T-helper 22 cell (primary cell): ENCODE data around the gene RCAN1.
"Not testable (repeated sequence)": the region's sequence is repeated elsewhere in the genome, so short reads cannot be mapped to it uniquely, and the experiment has no call there.

Experiments
- DNase-seq: peaks from one replicate; pipeline ENCODE4 v3.0.0-alpha.2; 2020; ENCODE audit warnings: low read depth

RCAN1 gene

GRCh38 chr21:34568801-34569200 is 46.1 kb downstream of the RCAN1 start:
- not testable (repeated sequence) for DNase-seq

DNA sequence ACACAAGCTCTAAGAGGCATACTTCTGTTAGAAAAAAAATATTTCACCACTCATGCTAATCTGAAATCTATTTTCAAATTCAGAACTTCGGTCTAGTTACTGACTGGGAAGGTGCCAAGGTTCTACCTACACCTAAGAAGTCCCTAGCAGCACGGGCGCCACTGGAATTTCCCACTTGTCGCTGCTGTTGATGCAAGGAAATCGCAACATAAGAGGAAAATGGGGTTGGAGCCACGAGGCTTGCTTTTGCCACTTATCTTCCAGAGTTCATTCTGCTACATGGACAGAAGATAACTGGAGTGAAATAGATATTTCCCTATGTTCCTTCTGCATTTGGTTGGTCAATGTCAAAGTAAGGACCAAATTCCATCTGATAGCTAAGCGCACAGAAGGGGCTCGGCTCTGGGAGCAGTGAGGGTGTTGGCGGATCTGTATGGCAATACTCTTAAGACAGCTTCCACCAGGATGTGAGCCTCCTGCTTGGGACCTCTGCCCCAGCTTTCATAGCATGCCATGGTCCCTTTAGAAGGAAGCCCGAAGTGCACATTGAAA is 47.2 kb downstream of the RCAN1 start:
- no peak for DNase-seq

- no peak for DNase-seq
These were observed 49.7 kb downstream of the RCAN1 start for GRCh38 chr21:34565238-34565637.

DNA sequence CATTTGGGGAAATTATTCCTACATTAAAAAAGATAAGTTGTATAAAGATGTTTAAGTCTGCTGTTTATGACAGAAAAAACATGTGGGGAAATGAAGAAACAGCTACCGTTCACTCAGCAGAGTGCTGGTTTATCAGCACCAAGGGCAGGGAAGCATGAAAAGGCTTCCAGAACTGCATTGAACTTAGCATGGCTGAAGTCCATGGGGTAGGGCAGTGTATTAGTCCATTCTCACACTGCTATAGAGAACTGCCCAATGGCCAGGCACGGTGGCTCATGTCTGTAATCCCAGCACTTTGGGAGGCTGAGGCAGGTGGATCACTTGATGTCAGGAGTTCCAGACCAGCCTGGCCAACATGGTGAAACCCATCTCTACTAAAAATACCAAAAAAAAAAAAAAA is 51.5 kb downstream of the RCAN1 start:
- DNase-seq = not testable (repeated sequence)

DNA sequence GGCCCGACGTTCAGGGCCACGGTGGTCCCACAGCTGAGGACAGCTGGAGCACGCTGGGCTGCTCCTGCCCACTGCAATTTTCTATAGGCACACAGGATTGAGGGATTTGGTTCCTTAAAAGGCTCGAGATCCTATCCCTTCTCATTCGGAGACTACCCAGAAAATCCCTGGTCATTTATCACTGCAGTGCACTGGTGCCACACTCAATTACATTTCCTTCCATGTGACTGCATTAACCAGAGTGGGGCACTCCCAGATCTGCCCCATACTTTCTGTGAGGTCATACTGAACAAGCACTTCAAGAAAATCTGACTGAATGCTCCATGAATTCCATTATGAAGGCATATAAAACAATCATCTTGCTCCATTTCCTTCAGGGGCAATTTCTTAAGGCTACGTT is 53.1 kb downstream of the RCAN1 start:
- no peak for DNase-seq

DNA sequence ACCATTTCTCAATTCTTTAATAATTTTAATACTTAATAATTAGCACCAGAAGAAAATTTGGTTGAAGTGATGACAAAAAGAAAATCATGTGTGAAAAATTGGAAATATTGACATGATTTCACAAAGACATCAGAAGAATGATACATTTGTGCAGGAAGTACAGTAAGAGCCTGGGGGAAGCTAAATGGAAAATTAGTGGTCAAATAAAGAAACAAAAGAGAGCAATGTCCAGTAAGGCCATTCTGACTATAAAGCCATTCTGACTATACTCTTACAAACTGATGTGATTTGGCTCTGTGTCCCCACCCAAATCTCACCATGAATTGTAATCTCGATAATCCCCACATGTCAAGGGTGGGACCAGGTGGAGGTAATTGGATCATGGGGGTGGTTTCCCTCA is 54.3 kb downstream of the RCAN1 start:
- no peak for DNase-seq

DNA sequence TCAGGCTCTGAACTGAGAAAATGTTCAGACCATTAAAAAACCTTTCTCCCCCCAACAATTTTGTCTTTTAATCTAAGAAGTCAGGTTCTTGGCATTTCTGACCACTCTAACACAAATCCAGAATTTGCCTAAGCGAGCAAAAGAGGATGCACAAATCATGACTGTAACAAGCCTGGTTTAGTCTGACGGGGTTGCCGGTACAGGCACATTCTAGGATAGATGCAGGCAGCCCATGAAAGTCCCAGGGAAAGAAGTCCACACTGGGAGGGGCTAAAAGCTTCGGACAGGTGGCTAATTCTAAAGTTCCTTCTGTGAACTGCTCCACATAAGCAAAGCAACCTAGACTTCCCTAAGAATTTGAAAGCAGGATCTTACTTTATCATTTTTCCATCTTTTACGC is 54.9 kb downstream of the RCAN1 start:
- no peak for DNase-seq

GRCh38 chr21:34559089-34559631 is 55.8 kb downstream of the RCAN1 start:
- DNase-seq = no peak

DNA sequence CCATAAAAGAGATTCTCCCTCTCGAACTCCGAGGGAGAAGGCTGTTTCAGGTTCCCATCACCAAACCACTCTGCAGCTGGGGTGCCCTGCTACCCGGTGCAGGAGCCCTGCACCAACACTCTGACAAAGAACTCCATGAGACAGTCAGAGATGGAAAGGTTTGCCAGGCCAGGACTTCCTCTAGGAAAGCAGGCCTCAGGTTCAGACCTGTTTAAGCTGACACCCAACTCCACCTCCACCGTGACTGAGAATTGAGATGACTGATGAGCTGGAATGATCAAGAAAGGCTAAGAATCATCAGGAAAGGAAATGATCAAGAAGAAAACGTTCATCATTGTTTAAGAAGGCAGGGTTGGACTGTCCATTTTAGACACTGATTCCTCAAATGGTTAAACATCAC is 56.7 kb downstream of the RCAN1 start:
- DNase-seq = no peak

GRCh38 chr21:34557261-34557660 is 57.7 kb downstream of the RCAN1 start:
- DNase-seq = no peak

DNA sequence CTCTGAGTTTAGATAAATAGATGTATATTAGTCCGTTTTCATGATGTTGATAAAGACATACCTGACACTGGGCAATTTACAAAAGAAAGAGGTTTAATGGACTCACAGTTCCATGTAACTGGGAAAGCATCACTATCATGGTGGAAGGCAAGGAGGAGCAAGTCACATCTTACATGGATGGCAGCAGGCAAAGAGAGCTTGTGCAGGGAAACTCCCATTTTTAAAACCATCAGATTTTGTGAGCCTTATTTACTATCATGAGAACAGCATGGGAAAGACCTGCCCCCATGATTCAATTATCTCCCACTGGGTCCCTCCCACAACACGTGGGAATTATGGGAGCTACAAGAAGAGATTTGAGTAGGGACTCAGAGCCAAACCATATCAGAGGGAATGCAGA is 60.2 kb downstream of the RCAN1 start:
- DNase-seq = not testable (repeated sequence)

DNA sequence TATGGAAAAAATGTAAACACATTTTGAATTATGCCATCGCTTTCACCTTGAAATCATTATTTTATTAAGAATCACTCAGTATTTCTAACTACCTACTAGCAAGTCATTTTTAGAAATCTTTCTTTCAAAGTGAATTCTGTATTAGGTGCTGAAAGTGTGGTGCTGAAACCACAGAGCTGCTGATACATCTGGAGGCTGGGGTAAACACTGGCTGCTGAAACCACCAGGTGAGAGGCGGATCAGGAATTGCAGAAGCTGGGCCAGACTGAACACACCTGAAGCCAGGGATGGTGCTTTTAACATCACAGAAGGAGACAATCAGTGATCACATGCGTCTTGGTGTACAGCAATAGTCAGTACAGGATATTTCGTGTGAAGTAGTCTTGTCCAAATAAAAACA is 60.7 kb downstream of the RCAN1 start:
- no peak for DNase-seq

DNA sequence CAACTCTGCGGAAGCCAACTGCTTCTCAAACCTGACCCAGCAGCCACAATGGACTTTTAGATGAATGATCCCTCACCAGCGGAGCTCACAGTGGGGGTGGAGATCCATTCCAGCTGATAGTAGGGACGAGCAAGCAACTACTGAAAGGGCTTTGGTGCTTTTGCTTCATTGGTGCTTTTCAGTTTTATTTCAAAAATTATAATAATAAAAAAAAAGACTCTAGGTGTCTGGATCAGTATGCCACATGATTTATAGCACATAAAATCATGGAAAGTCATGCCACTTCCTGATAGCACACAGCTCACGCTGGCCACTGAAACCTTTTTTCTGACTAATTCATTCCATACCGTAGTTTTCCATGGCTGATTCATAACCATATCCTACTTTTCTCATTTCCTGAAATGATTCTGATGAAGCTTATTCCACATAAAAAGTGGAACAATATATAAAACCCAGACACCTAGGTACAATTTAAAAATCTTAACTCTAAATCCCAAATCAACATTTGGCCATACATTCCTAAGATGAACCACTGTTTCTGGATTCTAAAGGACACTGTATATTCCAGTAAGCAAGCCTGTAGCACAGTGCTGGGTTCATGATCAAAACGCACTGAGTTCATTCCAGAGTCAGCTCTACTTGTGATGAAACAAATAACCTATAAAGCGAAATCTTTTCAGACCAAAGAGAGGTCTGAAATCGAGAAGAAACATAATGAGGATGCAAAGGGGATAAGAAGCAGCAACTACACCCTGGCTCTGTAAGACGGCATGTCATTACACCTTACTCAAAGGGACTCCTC is 61.6 kb downstream of the RCAN1 start:
- DNase-seq = no peak

DNA sequence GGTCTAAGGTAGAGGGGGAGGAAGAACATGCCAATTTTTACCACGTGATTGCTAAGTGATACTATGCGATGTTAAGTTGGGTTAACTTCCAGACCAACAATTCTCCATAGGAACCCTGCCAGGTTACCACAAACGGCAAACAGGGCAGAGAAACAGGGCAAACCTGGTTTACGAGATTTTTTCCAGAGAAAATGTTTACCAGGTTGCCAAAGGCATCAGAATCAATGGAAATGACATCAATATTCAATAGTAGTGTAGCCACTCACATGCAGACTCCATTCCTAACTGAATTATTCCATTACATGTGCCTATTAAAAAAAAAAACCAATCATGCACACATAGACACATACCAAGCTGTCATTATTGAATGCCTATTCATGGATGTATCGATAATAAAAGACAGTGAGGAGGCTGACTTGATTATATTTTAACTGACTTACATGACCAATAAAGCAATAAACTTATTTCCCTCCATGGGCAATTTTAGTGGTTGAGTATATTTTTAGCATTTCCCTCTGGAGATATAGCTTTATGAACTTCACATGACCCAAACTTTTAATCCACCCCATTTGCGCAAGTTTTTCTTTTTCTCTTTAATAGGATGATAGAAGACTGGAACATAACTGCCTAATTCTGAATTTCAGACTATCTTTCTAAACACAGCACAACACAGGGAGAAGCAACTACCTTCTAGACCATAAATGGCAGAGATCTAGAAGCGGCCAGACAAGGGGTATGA is 62.4 kb downstream of the RCAN1 start:
- no peak for DNase-seq

- DNase-seq = no peak
These were observed 64.6 kb downstream of the RCAN1 start for GRCh38 chr21:34550182-34550799.

GRCh38 chr21:34548781-34549376 is 66.0 kb downstream of the RCAN1 start:
- DNase-seq = no peak

- DNase-seq = no peak
These were observed 68.4 kb downstream of the RCAN1 start for GRCh38 chr21:34546542-34546941.

DNA sequence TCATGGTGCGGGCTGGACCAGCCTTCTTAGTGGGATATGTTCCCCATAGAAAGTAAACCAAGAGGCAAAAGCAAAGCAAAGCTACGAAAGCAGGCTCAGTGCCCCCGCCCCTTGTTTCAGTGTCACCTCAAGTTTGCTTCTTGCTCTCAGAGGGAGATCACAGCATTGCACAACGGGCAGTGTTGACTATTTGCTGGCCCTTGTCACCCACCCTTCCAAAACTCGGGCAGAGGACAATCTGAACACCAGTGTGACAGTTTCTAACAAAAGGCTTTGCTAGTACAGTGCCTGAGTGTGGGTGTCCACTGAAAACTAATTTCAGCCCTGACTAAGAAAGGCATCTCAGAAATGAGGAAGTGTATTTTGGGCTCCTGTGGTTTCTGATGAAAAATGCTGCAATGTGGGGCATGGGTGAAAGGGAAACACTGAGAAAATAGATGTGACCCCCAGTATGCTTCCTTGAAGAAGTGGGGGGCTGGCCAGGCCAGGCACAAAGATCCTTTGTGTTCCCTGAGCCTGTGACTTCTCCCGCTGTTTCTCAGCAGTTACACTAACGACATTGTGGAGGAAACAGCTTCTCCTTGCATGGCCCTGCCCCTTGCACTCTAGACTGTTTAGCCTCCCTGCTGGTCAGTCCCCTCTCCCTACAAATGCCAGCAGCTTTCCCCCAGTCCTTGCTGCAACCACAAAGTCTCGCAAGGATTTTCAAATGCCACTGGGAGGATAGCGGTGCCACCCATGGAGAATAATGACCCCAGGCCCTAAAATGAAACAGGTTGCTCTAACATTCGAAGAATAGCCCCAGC is 69.6 kb downstream of the RCAN1 start:
- no peak for DNase-seq

DNA sequence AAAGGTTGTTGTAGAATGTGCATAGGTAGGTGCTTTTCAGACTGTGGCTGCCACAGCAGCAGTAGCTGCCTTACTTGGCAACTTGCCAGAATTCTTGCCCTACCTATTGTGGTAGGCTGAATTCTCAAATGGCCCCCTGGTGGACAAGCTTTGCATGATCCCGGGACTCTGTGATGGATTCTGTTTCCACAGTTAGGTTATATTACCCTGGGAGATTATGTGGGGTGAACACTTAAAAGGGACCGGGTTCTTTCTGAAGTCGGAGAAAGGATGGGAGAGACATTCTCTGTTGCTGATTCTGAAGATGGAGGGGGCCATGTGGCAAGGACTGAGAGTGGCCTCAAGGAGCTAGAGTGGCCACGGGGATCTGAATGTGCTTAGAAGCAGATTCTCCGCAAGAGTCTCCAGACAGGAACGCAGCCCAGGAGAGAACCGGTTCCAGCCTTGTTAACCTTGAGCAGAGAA is 70.8 kb downstream of the RCAN1 start:
- peak; percentile 1 for DNase-seq

GRCh38 chr21:34543017-34543416 is 71.9 kb downstream of the RCAN1 start:
- no peak for DNase-seq

- DNase-seq = no peak
These were observed 74.7 kb downstream of the RCAN1 start for GRCh38 chr21:34540206-34540605.
